Liver (tissue), 9 donors: Measurements from ENCODE around the gene CST8. TPM values are rescaled to one million over a fixed set of nuclear protein-coding genes. Genes with fewer than 3 reads are reported as not detected.

Source experiments
- DNase-seq: peaks from one replicate; pipeline ENCODE4 v3.0.0-alpha.2; 2017; ENCODE audit warnings: low spot score
- H3K27ac ChIP-seq, 2 donors: one replicate each; pipeline ENCODE4 v1.7.0; 2013; ENCODE audit warnings: inconsistent platforms in 2 of 2, low read length in 2 of 2, control low read depth in 1 of 2, low read depth in 1 of 2, mild to moderate bottlenecking in 1 of 2
- H3K27me3 ChIP-seq, 4 donors: one replicate each; pipeline versions ENCODE4 v1.6.1 to v1.7.0; 2013; ENCODE audit warnings: low read length in 3 of 4, inconsistent platforms in 1 of 4, mild to moderate bottlenecking in 1 of 4, moderate library complexity in 1 of 4; ENCODE audit not compliant: control insufficient read depth in 4 of 4, insufficient read depth in 4 of 4
- H3K36me3 ChIP-seq, 4 donors: one replicate each; pipeline versions ENCODE4 v1.6.1 to v1.7.0; 2013; ENCODE audit warnings: low read length in 3 of 4, mild to moderate bottlenecking in 3 of 4, low read depth in 1 of 4, moderate library complexity in 1 of 4; ENCODE audit not compliant: control insufficient read depth in 4 of 4, insufficient read depth in 3 of 4
- H3K4me1 ChIP-seq, 4 donors: one replicate each; pipeline versions ENCODE4 v1.6.1 to v1.7.0; 2013; ENCODE audit warnings: low read length in 3 of 4, mild to moderate bottlenecking in 3 of 4, moderate library complexity in 1 of 4; ENCODE audit not compliant: control insufficient read depth in 4 of 4, insufficient read depth in 4 of 4
- H3K4me3 ChIP-seq, 3 donors: one replicate each; pipeline versions ENCODE4 v1.6.1 to v1.7.0; 2013; ENCODE audit warnings: low read length in 3 of 3, control low read depth in 1 of 3, low read depth in 1 of 3, mild to moderate bottlenecking in 1 of 3
- H3K9ac ChIP-seq, 2 donors: one replicate each; pipeline ENCODE4 v1.7.0; 2013; ENCODE audit warnings: low read length in 2 of 2, mild to moderate bottlenecking in 2 of 2, moderate library complexity in 2 of 2, control low read depth in 1 of 2, low read depth in 1 of 2
- H3K9me3 ChIP-seq, 4 donors: one replicate each; pipeline versions ENCODE4 v1.6.1 to v1.7.0; 2013; ENCODE audit warnings: low read length in 3 of 4; ENCODE audit not compliant: control insufficient read depth in 4 of 4
- ATF3 ChIP-seq: IDR thresholded peaks from 2 replicates; pipeline ENCODE4 v1.6.1; 2016; ENCODE audit warnings: antibody characterized with exemption
- EGR1 ChIP-seq, 2 donors: IDR thresholded peaks; 2 replicates each; pipeline ENCODE4 v1.6.1; 2016 to 2018; ENCODE audit warnings: antibody characterized with exemption in 2 of 2, low read depth in 2 of 2
- FOXA1 ChIP-seq: IDR thresholded peaks from 2 replicates; pipeline ENCODE4 v1.6.1; 2016; ENCODE audit warnings: antibody characterized with exemption
- FOXA2 ChIP-seq: IDR thresholded peaks from 2 replicates; pipeline ENCODE4 v1.6.1; 2016; ENCODE audit warnings: antibody characterized with exemption
- GABPA ChIP-seq, 2 donors: IDR thresholded peaks in 1 of 2; conservative IDR thresholded peaks in 1 of 2; 2 replicates each; pipeline ENCODE4 v1.6.1; 2016; ENCODE audit warnings: antibody characterized with exemption in 2 of 2, mild to moderate bottlenecking in 1 of 2, moderate library complexity in 1 of 2
- HNF4A ChIP-seq, 2 donors: conservative IDR thresholded peaks; 2 replicates each; pipeline ENCODE4 v1.6.1; 2016; ENCODE audit warnings: antibody characterized with exemption in 2 of 2, mild to moderate bottlenecking in 2 of 2
- HNF4G ChIP-seq: IDR thresholded peaks from 2 replicates; pipeline ENCODE4 v1.6.1; 2016; ENCODE audit warnings: antibody characterized with exemption
- JUND ChIP-seq, 2 donors: IDR thresholded peaks; 2 replicates each; pipeline ENCODE4 v1.6.1; 2016; ENCODE audit warnings: antibody characterized with exemption in 2 of 2
- RAD21 ChIP-seq, 2 donors: IDR thresholded peaks; 2 replicates each; pipeline ENCODE4 v1.6.1; 2016; ENCODE audit warnings: antibody characterized with exemption in 2 of 2, mild to moderate bottlenecking in 2 of 2
- REST ChIP-seq: IDR thresholded peaks from 2 replicates; pipeline ENCODE4 v1.6.1; 2016; ENCODE audit warnings: antibody characterized with exemption, mild to moderate bottlenecking
- RXRA ChIP-seq, 2 donors: IDR thresholded peaks; 2 replicates each; pipeline ENCODE4 v1.6.1; 2017 to 2018; ENCODE audit warnings: antibody characterized with exemption in 2 of 2, mild to moderate bottlenecking in 1 of 2
- SP1 ChIP-seq: IDR thresholded peaks from 2 replicates; pipeline ENCODE4 v1.6.1; 2018; ENCODE audit warnings: antibody characterized with exemption, mild to moderate bottlenecking
- TAF1 ChIP-seq: conservative IDR thresholded peaks from 2 replicates; pipeline ENCODE4 v1.6.1; 2016; ENCODE audit warnings: antibody characterized with exemption, mild to moderate bottlenecking
- YY1 ChIP-seq: IDR thresholded peaks from 2 replicates; pipeline ENCODE4 v1.6.1; 2016; ENCODE audit warnings: antibody characterized with exemption, mild to moderate bottlenecking
- ZBTB33 ChIP-seq: IDR thresholded peaks from 2 replicates; pipeline ENCODE4 v1.6.1; 2016; ENCODE audit warnings: antibody characterized with exemption
- WGBS: extraction: QIAGEN DNeasy Blood & Tissue Kit; methylation state at CpG from one replicate; pipeline ENCODE4 v1.1.7; 2013; 5-methylcytosine and 5-hydroxymethylcytosine counted together
- polyA plus RNA-seq, 2 donors: library from polyadenylated mRNA; stranded (reverse) in 1 of 2; unstranded in 1 of 2; fragments of 200-250 nt in 1 of 2; fragments of >200 nt in 1 of 2; fragmentation: Nextera tagmentation in 1 of 2; extraction: Ambion mirVana in 1 of 2; gene quantifications; one replicate each; pipeline versions ENCODE4 v1.2.1 to v1.2.3, GENCODE V29; 2013 to 2015
- total RNA-seq, 2 donors: library from RNA; depleted of rRNA; stranded (reverse); fragments of >200 nt; gene quantifications; one replicate each; pipeline ENCODE4 v1.2.3, GENCODE V29; 2014
- TF ChIP-seq, protein P1 (sequence below): IDR thresholded peaks from 2 replicates; pipeline ENCODE4 v1.6.1; 2016; ENCODE audit warnings: antibody characterized with exemption
- donor health status: healthy.
- donor health status: healthy.
- donor health status: healthy.
- donor health status: healthy.
- donor health status: healthy.

Gene CST8
- total and polyA plus RNA-seq, 4 donors, result not detected

DNA sequence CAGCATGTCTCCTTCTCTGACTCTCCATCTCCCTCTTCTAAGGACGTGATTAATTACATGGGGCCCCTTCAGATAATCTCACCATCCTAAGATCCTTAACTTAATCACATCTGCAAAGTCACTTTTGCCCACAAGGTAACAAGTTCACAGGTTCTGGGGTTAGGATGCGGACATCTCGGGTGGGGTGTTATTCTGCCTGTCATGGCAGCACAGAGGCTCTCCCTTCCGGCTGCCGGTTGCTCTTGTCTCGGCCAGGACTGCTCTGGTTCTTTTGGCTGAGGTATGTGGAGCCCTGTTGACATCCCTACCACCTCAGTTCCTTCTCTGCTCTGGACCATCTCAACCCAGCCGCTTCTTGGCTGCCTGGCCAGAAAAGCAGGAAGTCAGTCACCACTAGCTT lies 34.0 kb upstream of the CST8 start:
- WGBS, result 86% methylated on average over 7 of the region's 7 CpGs

More for the DNA sequence above, 34.0 kb upstream of the CST8 start:
- DNase-seq, result no peak
- H3K4me1 ChIP-seq, result no peaks in the 10 kb centered on the region
- no peak overlapping the region for H3K27ac ChIP-seq
- H3K9me3 ChIP-seq, result no peaks in the 10 kb centered on the region
- H3K27me3 ChIP-seq, result peaks cover 0 to 3% (median 0%) of the 10 kb centered on the region in 4 donors
- TF ChIP-seq REST (no peak), EGR1 (IDR thresholded peaks at IDR 0.05; ENCODE audit: low read depth in 2 of 2) (no peak), JUND (IDR thresholded peaks at IDR 0.05) (no peak), ZBTB33 (no peak), GABPA (IDR thresholded peaks at IDR 0.05 in 1 of 2, conservative IDR thresholded peaks at IDR 0.05 in 1 of 2) (no peak), FOXA1 (no peak), ATF3 (no peak), RXRA (IDR thresholded peaks at IDR 0.05) (no peak), FOXA2 (no peak), RAD21 (IDR thresholded peaks at IDR 0.05) (no peak), HNF4G (no peak), YY1 (no peak), SP1 (no peak), TAF1 (no peak), HNF4A (conservative IDR thresholded peaks at IDR 0.05) (no peak)
- TF ChIP-seq, protein P1, sequence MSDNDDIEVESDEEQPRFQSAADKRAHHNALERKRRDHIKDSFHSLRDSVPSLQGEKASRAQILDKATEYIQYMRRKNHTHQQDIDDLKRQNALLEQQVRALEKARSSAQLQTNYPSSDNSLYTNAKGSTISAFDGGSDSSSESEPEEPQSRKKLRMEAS, result no peak
- H3K9ac ChIP-seq, result no peak overlapping the region
- no peak overlapping the region for H3K4me3 ChIP-seq
- H3K36me3 ChIP-seq, result no peaks in the 10 kb centered on the region
